HG03521 (cell line): ENCODE measurements around the gene SULT1A3.
"Not testable (repeated sequence)": the region's sequence is repeated elsewhere in the genome, so short reads cannot be mapped to it uniquely, and the experiment has no call there.

Experiments used
- ATAC-seq: cut with Tn5 transposase; IDR thresholded peaks from one replicate; pipeline ENCODE4 v1.9.1; 2021; ENCODE audit warnings: mild to moderate bottlenecking, moderate library complexity; ENCODE audit not compliant: unreplicated experiment

Gene SULT1A3

DNA sequence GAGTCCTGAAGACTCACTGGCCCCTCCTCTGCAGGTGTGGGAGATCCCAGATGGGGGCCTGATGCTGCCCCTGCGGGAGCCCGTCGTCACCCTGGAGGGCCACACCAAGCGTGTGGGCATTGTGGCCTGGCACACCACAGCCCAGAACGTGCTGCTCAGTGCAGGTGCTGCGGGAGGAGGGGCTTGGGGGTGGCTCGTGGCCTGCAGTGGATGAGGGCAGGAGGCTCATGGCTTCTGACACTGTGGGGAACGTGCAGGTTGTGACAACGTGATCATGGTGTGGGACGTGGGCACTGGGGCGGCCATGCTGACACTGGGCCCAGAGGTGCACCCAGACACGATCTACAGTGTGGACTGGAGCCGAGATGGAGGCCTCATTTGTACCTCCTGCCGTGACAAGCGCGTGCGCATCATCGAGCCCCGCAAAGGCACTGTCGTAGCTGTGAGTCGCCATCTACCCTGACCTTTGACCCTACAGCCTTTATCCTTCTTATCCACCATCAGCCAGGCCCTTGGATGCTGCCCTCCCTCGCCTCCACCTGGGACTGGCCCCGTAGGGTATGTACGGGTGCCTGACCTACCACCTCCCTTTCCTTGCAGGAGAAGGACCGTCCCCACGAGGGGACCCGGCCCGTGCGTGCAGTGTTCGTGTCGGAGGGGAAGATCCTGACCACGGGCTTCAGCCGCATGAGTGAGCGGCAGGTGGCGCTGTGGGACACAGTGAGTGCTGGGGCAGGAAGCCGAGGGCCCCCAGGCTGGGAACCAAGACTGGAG lies 12.1 kb upstream of the SULT1A3 start:
- no peak for ATAC-seq

DNA sequence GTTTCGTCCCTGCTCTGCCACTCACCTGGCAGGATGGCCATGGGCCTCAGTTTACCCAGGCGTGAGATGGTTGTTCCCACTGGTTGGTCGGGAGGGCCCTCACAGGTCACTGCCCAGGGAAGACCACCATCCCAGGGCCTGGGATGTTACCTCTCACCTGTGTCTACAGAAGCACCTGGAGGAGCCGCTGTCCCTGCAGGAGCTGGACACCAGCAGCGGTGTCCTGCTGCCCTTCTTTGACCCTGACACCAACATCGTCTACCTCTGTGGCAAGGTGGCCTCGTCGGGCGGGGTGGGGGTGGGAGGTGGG lies 11.5 kb upstream of the SULT1A3 start:
- no peak for ATAC-seq

DNA sequence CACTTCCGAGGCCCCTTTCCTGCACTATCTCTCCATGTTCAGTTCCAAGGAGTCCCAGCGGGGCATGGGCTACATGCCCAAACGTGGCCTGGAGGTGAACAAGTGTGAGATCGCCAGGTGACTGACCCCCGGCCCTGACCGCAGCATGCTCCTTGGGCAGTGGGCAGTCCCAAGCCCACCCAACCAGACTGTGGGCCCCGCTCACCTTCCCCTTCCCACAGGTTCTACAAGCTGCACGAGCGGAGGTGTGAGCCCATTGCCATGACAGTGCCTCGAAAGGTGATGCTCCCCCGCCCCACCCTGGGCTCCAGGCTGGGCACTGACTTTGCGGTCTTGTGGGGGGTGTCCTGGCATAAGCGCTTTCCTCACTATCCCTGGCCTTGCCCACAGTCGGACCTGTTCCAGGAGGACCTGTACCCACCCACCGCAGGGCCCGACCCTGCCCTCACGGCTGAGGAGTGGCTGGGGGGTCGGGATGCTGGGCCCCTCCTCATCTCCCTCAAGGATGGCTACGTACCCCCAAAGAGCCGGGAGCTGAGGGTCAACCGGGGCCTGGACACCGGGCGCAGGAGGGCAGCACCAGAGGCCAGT lies 11.0 kb upstream of the SULT1A3 start:
- no peak for ATAC-seq

DNA sequence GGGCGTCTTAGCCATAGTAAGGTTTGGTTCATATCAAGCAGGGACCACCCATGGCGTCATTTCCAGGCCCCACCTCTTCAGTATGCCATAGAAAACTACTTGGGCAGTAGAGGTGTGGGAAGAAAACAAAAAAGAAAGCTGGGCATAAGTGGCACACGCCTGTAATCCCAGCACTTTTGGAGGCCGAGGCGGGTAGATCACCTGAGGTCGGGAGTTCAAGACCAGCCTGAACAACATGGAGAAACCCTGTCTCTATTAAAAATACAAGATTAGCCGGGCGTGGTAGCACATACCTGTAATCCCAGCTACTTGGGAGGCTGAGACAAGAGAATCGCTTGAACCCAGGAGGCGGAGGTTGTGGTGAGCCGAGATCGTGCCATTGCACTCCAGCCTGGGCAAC lies 7.9 kb upstream of the SULT1A3 start:
- ATAC-seq, result not testable (repeated sequence)

DNA sequence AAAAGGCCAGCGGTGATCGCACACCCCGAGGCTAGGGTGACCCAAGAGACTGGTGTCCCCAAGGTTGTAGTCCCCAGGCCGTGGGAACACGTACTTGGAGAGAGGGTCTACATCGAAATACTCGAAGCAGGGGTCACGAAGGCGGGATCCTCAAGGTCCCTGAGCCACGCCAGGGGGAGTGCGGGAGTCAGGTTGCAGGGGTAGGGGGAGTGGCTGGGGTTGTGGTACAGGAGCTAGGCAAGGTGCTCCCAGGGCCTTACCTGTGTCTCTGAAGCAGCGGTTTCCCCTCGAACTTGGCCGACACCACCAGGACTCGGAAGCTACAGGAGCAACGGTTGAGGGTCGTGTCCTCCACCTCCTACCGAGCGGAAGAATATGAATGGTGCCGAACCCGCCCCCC lies 6.0 kb upstream of the SULT1A3 start:
- peak; percentile 8 for ATAC-seq

DNA sequence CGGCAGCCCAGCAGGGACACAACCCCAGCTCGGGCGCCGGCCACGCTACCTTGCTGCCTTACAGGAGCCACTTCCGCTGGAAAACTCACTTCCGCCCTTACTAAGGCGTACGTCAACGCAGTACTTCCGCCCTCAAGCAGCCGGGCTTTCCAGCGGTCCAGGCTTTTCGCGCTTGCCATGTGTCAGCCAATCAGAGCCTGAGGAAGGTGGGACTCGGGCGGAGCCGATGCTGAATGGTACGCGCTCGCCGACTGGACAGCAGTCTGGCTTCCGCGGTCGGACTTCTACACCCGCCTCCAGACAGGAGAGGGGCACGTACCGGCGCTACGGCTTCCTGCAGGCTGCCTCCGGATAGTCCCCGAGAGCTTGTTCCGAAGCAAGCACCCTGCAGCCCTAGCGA lies 5.4 kb upstream of the SULT1A3 start, which contains the start of the genes BOLA2B and SLX1A:
Gene BOLA2B (minus strand): TSS at position 52 of the 400 bp plus-strand sequence. CDS start 71 bp downstream, outside the sequence.
Gene SLX1A (plus strand): TSS at position 261 of the 400 bp plus-strand sequence. CDS start 210 bp downstream, outside the sequence.
- peak; percentile 86 for ATAC-seq

DNA sequence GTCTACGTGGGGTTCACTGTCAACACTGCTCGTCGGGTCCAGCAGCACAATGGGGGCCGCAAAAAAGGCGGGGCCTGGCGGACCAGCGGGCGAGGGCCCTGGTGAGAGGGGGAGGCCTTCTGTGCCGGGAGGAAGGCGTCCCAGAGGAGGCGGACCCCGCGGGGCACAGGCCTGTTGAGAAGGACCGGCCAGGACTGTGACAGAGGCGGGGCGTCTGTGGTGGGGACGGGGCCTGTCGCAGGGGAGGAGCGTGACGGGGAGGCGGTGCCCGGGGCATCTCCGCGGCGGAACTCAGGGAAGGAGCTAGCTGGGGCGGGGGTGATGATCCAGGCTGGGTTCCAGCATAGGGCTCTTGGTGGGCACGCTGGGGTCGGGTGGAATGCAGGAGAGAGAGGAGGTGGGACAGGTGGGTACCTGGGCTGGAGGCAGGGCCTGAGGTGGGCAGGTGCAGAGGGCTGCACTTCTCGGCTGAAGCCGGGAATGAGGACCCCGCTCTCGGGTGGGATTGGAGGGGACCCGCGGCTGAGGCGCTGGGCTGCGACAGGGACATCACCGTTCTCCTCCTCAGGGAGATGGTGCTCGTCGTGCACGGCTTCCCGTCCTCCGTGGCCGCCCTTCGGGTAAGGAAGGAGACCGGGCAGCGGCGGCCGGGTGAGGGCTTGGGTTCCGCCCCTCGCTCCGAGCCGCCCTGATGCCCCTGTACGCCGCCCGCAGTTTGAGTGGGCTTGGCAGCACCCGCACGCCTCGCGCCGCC lies 4.7 kb upstream of the SULT1A3 start:
- peak; percentile 49 for ATAC-seq

DNA sequence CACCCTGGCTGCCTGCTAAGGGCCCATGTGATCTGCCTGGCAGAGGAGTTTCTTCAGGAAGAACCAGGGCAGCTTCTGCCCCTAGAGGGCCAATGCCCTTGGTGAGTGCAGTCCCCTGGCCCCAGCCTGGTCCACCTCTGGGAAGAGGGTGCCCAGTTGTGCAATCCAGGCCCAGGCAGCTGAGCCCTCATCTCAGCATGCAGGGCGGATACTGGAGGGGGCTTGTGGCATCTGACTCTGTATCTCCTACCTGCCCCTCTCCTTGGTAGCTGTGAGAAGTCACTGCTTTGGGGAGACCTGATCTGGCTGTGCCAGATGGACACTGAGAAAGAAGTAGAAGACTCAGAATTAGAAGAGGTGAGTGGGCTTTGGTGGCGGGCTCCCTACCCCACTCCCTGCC lies 2.1 kb upstream of the SULT1A3 start:
- ATAC-seq, result not testable (repeated sequence)

DNA sequence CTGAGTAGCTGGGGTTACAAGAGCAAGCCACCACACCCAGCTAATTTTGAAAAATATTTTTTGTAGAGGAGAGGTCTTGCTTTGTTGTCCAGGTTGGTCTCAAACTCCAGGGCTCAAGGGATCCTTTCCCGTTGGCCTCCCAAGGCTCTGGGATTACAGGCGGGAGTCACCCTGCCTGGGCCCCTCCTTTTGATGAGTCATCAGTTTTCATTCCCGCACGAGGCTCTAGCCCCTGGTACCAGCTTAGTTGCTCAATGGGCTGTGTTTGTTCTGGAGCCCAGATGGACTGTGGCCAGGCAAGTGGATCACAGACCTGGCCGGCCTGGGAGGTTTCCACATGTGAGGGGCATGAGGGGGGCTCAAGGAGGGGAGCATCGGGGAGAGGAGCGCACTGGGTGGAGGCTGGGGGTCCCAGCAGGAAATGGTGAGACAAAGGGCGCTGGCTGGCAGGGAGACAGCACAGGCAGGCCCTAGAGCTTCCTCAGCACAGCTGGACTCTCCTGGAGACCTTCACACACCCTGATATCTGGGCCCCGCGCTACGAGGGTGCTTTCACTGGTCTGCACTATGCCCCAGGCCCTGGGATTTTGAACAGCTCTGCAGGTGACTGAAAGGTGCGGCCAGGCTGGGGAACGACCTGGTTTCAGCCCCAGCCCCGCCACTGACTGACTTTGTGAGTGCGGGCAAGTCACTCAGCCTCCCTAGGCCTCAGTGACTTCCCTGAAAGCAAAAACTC lies 721 bp downstream of the SULT1A3 start:
- not testable (repeated sequence) for ATAC-seq

DNA sequence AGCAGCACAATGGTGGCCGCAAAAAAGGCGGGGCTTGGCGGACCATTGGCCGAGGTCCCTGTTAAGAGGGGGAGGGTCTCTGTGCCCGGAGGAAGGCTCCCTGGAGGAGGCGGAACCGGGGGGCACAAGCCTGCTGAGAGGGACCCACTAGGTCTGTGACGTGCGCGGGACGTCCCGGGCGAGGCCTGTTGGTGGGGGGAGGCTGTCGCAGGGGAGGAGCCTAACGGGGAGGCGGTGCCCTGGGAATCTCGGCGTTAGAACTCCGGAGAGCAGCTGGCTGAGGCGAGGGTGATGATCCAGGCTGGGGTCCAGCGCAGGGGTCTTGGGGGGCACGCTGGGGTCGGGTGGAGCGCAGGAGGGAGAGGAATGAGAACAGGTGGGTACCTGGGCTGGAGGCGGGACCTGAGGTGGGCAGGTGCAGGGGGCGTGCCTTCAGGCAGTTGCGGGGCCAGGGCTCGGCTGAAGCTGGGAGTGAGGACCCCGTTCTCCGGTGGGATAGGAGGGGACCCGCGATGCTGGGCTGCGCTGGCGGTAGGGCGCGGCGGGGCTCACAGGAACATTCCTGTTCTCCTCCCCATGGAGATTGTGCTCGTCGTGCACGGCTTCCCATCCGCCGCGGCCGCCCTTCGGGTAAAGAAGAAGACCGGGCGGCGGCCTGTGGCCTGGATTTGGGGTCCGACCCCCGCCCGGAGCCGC lies 6.6 kb downstream of the SULT1A3 start:
- ATAC-seq, result not testable (repeated sequence)

DNA sequence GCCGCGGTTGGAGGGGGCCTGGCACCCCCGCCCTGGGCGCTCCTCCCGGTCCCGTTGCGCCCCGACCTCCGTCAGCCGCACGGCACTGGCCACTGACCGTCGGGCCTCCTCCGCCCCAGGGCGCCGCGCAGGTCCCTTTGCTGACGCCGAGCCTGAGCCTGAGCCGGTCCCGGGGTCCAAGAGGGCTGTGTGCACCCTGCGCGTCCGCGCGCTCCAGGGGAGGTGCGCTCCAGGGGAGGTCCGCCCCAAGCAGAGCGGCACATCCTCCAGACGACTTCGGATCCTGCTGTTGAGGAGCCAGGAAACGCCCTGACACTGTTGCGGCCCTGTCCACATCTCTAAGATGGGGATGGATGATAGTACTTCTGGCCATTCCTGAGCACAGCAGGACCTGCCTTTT lies 7.2 kb downstream of the SULT1A3 start:
- not testable (repeated sequence) for ATAC-seq

DNA sequence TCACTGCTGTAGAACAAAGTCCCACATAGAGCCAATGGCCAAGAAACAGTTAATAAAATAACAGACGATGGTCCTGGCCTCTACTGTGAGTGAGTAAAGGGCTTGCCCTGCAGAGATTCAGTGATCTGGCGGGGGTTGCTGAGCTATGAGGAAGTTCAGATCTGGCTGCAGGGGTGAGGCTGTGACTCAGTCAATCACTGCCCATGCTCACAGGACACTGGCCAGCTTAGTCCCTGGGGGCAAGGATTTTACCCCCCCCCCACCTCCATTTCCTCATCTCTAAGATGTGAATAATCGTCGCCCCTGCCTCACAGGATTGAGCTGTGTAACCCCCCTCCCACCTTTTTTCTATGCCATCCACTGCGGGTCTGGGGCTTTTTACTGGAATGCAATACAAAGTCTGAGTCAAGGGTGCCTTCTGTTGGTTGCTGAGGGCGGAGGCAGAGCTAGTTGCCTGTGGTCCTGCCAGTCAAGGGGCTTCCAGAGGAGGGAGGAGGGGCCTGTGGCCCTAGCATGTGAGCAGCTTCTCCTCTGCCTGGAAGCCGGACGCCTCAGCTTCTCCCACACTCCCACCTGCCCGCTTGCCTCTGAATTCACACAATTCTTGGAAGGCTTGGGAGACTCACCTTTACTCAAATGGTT lies 8.1 kb downstream of the SULT1A3 start:
- not testable (repeated sequence) for ATAC-seq

DNA sequence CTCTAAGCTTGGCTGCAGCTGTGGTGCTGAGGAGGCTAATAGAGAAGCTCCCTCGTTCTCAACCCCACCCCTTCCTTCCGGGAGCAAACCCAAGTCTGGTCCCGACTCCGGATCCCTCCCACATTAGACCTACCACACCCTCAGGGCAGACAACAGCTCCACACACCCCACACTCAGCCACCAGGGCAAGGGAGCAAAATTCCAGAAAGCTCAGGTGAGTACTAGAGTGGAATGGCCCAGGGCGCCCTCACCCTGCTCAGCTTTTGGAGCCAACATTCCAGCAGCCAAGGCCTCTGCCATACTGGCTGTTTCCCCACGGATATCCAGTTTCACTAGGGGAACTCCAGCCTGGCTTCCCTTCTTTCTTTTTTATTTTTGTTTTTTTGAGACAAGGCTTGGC lies 10.0 kb downstream of the SULT1A3 start:
- not testable (repeated sequence) for ATAC-seq

DNA sequence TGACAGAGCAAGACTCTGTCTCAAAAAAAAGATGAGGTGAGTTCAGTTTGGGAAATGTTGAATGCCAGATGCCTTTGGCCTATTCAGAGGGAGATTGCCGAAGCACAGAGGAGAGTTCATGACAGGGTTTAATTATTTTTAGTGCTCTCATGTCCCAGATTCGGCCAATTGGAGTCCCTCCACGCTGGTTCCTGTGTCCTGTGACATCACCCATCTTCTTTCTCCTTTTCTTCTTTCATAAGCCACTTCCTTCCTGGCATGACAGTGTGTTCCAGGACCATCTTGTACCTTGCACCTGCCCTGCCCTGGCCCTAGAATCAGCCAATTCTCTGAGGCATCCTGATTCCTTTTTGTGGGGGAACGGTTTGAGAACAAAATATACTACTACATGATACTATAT lies 12.4 kb downstream of the SULT1A3 start:
- not testable (repeated sequence) for ATAC-seq

DNA sequence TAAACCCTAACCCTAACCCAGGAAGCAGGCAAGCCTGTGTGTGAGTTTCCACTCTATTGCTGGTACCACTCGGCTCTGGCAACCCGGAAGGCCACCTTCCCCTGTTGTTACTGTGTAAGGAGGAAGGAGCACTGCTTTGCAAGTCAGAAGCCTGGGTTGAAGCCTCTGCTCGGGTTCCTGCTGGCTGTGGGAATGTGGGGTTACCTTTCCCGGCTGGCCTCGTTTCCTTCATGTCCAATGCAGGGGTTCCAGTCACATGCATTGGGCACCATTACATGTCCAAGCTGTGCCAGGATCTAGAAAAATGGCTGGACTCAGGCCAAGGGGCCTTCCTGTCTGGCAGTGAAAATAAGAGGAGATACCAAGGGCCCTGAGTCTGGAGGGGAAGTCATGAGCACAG lies 18.0 kb downstream of the SULT1A3 start:
- not testable (repeated sequence) for ATAC-seq

DNA sequence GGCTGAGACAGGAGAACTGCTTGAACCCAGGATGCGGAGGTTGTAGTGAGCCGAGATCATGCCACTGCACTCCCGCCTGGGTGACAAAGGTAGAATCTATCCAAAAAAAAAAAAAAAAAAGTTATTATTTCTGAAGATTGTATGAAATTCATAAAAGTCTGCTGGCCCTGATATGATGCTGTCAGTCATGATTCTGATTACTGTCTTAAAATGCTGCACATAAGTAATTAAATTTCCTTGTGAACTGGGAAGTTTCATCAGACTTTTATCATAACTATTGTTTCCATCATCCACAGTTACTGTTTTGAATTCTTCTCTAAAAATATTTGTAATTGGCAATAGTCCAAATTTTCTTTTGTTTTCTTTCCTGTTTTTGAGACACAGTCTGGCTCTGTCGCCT lies 49.3 kb downstream of the SULT1A3 start, which contains the start of gene NPIPB13:
Gene NPIPB13 (minus strand): TSS at position 101 of the 400 bp plus-strand sequence. CDS start 2,906 bp downstream, outside the sequence.
- not testable (repeated sequence) for ATAC-seq
